Panc1 (cell line): Measurements from ENCODE around the gene KRT83. TPM values are rescaled to one million over a fixed set of nuclear protein-coding genes. Genes with fewer than 3 reads are reported as not detected.
"Not testable (repeated sequence)": the region's sequence is repeated elsewhere in the genome, so short reads cannot be mapped to it uniquely, and the experiment has no call there.

Source experiments
- ATAC-seq: fragments of 200-7000 bp; cut with Tn5 transposase; 2 replicates; pipeline ENCODE4 v1.9.1; 2020; ENCODE audit warnings: mild to moderate bottlenecking, moderate library complexity
- BruUV-seq: library from RNA; stranded (reverse); fragments of 400-500 nt; replicated peaks from 2 replicates; lab custom pipeline; 2021; lab: Mats Ljungman, UMichigan
- CTCF ChIA-PET: fragments of 300-600 bp; sonication (Branson Sonifier 250); formaldehyde crosslinking; loops from one replicate; lab custom pipeline; 2022; ENCODE audit warnings: antibody characterized with exemption; lab: Charles Lee
- POLR2A ChIA-PET: fragments of 300-600 bp; sonication (Branson Sonifier 250); formaldehyde crosslinking; loops from one replicate; lab custom pipeline; 2022; ENCODE audit warnings: antibody characterized with exemption; lab: Charles Lee
- DNase-seq: peaks from one replicate; pipeline ENCODE4 v3.0.0-alpha.2; 2010; ENCODE audit warnings: low read depth, low spot score
- H3K27ac ChIP-seq: 2 replicates; pipeline ENCODE4 v1.5.1; 2011; ENCODE audit warnings: mild to moderate bottlenecking, low read length, inconsistent platforms
- H3K27me3 ChIP-seq: fragments of 200-500 bp; sonication (Bioruptor generic); 2 replicates; pipeline ENCODE4 v1.6.0; 2014; ENCODE audit warnings: low read length, inconsistent platforms; ENCODE audit not compliant: control insufficient read depth, insufficient read depth
- H3K36me3 ChIP-seq: fragments of 200-500 bp; sonication (Bioruptor generic); 2 replicates; pipeline ENCODE4 v1.5.1; 2014; ENCODE audit warnings: inconsistent platforms, mild to moderate bottlenecking, low read length, moderate library complexity; ENCODE audit not compliant: control insufficient read depth, insufficient read depth
- H3K4me1 ChIP-seq: 2 replicates; pipeline ENCODE4 v1.5.1; 2011; ENCODE audit warnings: inconsistent platforms, mild to moderate bottlenecking, low read length, moderate library complexity; ENCODE audit not compliant: control insufficient read depth, insufficient read depth
- H3K4me3 ChIP-seq, 2 experiments: 2 replicates each; pipeline ENCODE4 v1.5.1; 2011 to 2012; ENCODE audit warnings: low read depth in 2 of 2, low read length in 2 of 2, mild to moderate bottlenecking in 2 of 2, inconsistent platforms in 1 of 2, moderate library complexity in 1 of 2
- H3K9me3 ChIP-seq: fragments of 200-500 bp; sonication (Bioruptor generic); 2 replicates; pipeline ENCODE4 v1.5.1; 2014; ENCODE audit warnings: low read depth, mild to moderate bottlenecking, inconsistent platforms, low read length, moderate library complexity; ENCODE audit not compliant: control insufficient read depth, insufficient read depth
- CTCF ChIP-seq: fragments of 450-650 bp; IDR thresholded peaks from 2 replicates; pipeline ENCODE4 v1.5.1; 2017; ENCODE audit warnings: mild to moderate bottlenecking
- POLR2AphosphoS5 ChIP-seq: IDR thresholded peaks from 2 replicates; pipeline ENCODE4 v1.6.1; 2012; ENCODE audit warnings: mild to moderate bottlenecking, low read depth, low read length, moderate library complexity
- REST ChIP-seq, 2 experiments: IDR thresholded peaks; 2 replicates each; pipeline ENCODE4 v1.6.1; 2011 to 2012; ENCODE audit warnings: low read depth in 2 of 2, control low read depth in 1 of 2, low read length in 1 of 2, mild to moderate bottlenecking in 1 of 2, moderate library complexity in 1 of 2; ENCODE audit not compliant: insufficient read depth in 1 of 2
- SIN3A ChIP-seq: IDR thresholded peaks from 2 replicates; pipeline ENCODE4 v1.6.1; 2012; ENCODE audit warnings: low read depth, mild to moderate bottlenecking, low read length, moderate library complexity, borderline replicate concordance; ENCODE audit not compliant: insufficient read depth
- TCF7L2 ChIP-seq: IDR thresholded peaks from 2 replicates; pipeline ENCODE4 v1.6.1; 2011; ENCODE audit warnings: mild to moderate bottlenecking, low read depth, low read length, inconsistent platforms
- in situ Hi-C: cut with HindIII; loops from 2 replicates; pipeline ENCODE4 v1.10.0; 2016; ENCODE audit warnings: low sequenced_read_pairs, low pct_unique_long_range_greater_than_20kb
- intact Hi-C: fragments of 100-400 bp; cut with micrococcal nuclease; formaldehyde crosslinking; loops from one replicate; pipeline ENCODE4 v1.10.0; 2022; ENCODE audit not compliant: unreplicated experiment
- total RNA-seq: library from RNA; stranded (reverse); gene quantifications from one replicate; pipeline ENCODE4 v1.2.1, GENCODE V29; 2021; ENCODE audit not compliant: unreplicated experiment

Gene KRT83
- total RNA-seq, 1 experiment from 2014 or later = 0.28 TPM

GRCh38 chr12:52346593-52346992, 25.4 kb upstream of the KRT83 start:
- DNase-seq (no peak), ATAC-seq (no peak)
- Histone ChIP-seq H3K9me3 (peaks cover 3% of the 10 kb centered on the region; the same call in 1 of the 2 replicates), H3K27ac (no peak overlapping the region), H3K4me3 (no peak overlapping the region), H3K4me1 (peaks cover 8% of the 10 kb centered on the region), H3K27me3 (peaks cover 2% of the 10 kb centered on the region; the same call in 1 of the 2 replicates), H3K36me3 (no peaks in the 10 kb centered on the region)
- ChIA-PET CTCF (no interaction called here), POLR2A (no interaction called here)
- intact Hi-C loops = no loop called here
- TF ChIP-seq TCF7L2 (no peak), REST (IDR thresholded peaks at IDR 0.05; ENCODE audit: insufficient read depth in 1 of 2, low read depth in 2 of 2, low read length in 1 of 2) (no peak), SIN3A (no peak), POLR2AphosphoS5 (no peak), CTCF (no peak)
- in situ Hi-C loops = no loop called here
- BruUV-seq = no TSS peak

- H3K4me1 ChIP-seq, DNase-seq, H3K4me3 ChIP-seq, ATAC-seq, H3K36me3 ChIP-seq, in situ Hi-C loops, intact Hi-C loops, H3K27me3 ChIP-seq, BruUV-seq, H3K9me3 ChIP-seq, H3K27ac ChIP-seq: not testable (repeated sequence)
- CTCF ChIA-PET = interaction anchor here (2.0 kb wide), 1 partner anchor 17 kb away, joined by 6 read pairs; no protein-coding TSS in a partner anchor
- POLR2A ChIA-PET = interaction anchor here (0.5 kb wide), 1 partner anchor 37 kb away, joined by 3 read pairs; no protein-coding TSS in a partner anchor
Observed at GRCh38 chr12:52345041-52345440, 23.8 kb upstream of the KRT83 start.

GRCh38 chr12:52344111-52344510, 22.9 kb upstream of the KRT83 start:
- ATAC-seq (no peak), DNase-seq (no peak)
- Histone ChIP-seq H3K27ac (no peak overlapping the region), H3K4me3 (no peak overlapping the region), H3K4me1 (peaks cover 8% of the 10 kb centered on the region), H3K27me3 (no peaks in the 10 kb centered on the region), H3K36me3 (no peaks in the 10 kb centered on the region), H3K9me3 (peaks cover 3% of the 10 kb centered on the region; the same call in 1 of the 2 replicates)
- in situ Hi-C loops (no loop called here), intact Hi-C loops (no loop called here)
- ChIA-PET CTCF (interaction anchor here (0.6 to 2.0 kb wide), 2 partner anchors 16 to 131 kb away, joined by 3 to 6 read pairs; no protein-coding TSS in a partner anchor), POLR2A (no interaction called here)
- no TSS peak for BruUV-seq
- TF ChIP-seq REST (IDR thresholded peaks at IDR 0.05; ENCODE audit: insufficient read depth in 1 of 2, low read depth in 2 of 2, low read length in 1 of 2) = no peak
- TF ChIP-seq TCF7L2 = no peak
- TF ChIP-seq CTCF = no peak
- no peak for TF ChIP-seq SIN3A
- TF ChIP-seq POLR2AphosphoS5 = no peak
